Activated CD8-positive, alpha-beta memory T cell treated with anti-CD3 and anti-CD28 coated beads for 36 hours (primary cell): ENCODE measurements around the gene GAS2. TPM values are rescaled to one million over a fixed set of nuclear protein-coding genes. Genes with fewer than 3 reads are reported as not detected.

ENCODE experiments used
- CTCF ChIA-PET: fragments of 350-600 bp; sonication (Branson Sonifier 250); formaldehyde crosslinking; loops from one replicate; lab custom pipeline; 2021; ENCODE audit warnings: antibody characterized with exemption; lab: Charles Lee
- POLR2A ChIA-PET: fragments of 350-600 bp; sonication (Branson Sonifier 250); formaldehyde crosslinking; loops from one replicate; lab custom pipeline; 2021; ENCODE audit warnings: antibody characterized with exemption; lab: Charles Lee
- total RNA-seq, 2 experiments: library from RNA; stranded (reverse); gene quantifications; one replicate each; pipeline ENCODE4 v1.2.3, GENCODE V29; 2021

GAS2 gene
- total RNA-seq, 2 experiments from 2014 or later: 1.9 to 2.2 TPM

- POLR2A ChIA-PET: no interaction called here
- CTCF ChIA-PET: no interaction called here
These were observed 44.8 kb downstream of the GAS2 start for GRCh38 chr11:22711071-22711770.

GRCh38 chr11:22711880-22712279, 45.5 kb downstream of the GAS2 start:
- ChIA-PET POLR2A (no interaction called here), CTCF (no interaction called here)

DNA sequence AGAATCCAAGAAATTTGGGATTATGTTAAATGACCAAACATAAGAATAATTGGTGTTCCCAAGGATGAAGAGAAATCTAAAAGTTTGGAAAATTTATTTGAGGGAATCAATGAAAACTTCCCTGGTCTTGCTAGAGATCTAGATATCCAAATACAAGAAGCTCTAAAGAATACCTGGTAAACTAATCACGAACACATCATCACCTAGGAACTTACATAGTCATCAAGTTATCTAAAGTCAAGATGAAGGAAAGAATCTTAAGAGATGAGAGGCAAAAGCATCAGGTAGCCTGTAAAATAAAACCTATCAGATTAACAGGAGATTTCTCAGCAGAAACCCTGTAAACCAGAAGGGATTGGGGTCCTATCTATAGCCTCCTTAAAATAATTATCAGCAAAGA, 46.9 kb downstream of the GAS2 start:
- ChIA-PET CTCF (no interaction called here), POLR2A (no interaction called here)

DNA sequence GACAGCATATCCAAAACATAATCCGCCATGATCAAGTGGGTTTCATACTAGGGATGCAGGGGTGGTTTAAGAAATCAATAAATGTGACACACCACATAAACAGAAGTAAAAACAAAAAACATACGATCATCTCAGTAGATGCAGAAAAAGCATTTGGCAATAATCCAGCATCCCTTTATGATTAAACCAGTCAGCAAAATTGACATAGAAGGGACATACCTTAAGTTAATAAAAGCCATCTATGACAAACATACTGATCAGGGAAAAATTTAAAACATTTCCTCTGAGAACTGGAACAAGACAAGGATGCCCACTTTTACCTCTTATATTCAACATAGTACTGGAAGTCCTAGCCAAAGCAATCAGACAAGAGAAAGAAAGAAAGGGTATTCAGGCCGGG, 49.6 kb downstream of the GAS2 start:
- ChIA-PET CTCF (interaction anchor here (0.7 kb wide), 1 partner anchor 323 kb away, joined by 3 read pairs; no protein-coding TSS in a partner anchor), POLR2A (no interaction called here)

- ChIA-PET POLR2A (no interaction called here), CTCF (no interaction called here)
These were observed 54.0 kb downstream of the GAS2 start for GRCh38 chr11:22720457-22720856.

DNA sequence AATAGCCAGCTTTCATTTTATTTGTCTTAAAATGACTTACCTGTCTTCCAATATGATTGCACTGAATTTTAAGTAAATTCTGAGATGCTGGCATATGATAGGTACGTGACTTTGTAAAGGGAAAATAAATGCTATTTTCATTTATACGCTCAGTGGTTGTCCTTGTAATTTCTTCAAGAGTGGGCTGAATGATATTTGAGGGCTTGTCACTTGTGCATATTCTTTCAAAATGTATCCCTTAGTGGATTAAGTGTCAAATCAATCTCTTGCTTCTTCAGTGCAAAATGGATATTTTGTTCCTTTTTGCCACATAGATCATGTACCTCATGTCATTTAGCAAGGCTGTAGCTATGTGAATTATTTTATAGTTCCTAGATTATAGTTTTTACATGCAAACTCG, 56.9 kb downstream of the GAS2 start:
- CTCF ChIA-PET: no interaction called here
- POLR2A ChIA-PET: no interaction called here

GRCh38 chr11:22725079-22725478, 58.7 kb downstream of the GAS2 start:
- CTCF ChIA-PET: no interaction called here
- POLR2A ChIA-PET: no interaction called here

DNA sequence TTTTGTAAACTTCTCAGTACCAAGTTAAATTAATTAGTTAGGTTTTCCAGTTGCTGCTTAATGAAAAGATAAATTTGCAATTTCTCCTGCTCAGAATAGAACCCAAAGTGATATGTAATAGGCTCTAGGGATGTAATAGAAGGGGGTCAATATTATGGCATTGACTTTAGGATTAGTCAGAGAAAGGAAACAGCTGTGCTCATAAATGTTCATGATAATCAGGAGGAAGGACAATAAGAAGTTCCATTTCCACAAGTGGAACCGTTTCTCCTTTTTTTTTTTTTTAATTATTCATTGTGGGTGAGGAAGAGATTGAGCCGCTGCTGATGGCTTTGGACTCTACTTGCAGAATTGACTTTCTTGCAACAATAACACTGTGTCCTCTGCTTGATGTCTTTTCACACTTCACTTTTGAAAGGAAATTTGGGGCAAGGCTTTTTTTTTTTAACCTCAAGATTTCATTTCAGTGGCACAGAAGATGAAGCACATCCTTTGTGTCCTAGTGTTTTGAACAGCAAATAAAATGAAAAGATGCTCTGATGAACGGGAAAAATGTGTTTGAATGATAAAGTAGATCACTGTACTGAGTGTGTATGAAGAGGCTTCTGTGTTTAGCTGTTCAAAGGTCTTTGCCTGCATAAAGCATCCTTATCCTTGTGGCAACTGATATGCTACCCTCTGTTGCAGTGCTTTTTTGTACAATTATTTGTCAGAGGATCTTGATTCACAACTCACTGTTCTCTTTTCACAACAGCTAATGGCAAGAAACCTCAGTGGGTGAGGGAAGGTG, 62.4 kb downstream of the GAS2 start:
- ChIA-PET CTCF (interaction anchor here (0.7 kb wide), 1 partner anchor 37 kb away, joined by 3 read pairs; no protein-coding TSS in a partner anchor), POLR2A (no interaction called here)

- ChIA-PET CTCF (no interaction called here), POLR2A (no interaction called here)
These were observed 63.9 kb downstream of the GAS2 start for GRCh38 chr11:22730319-22730718.

- POLR2A ChIA-PET: no interaction called here
These were observed 66.2 kb downstream of the GAS2 start for GRCh38 chr11:22732588-22732987.

GRCh38 chr11:22733475-22734248, 67.3 kb downstream of the GAS2 start:
- POLR2A ChIA-PET: no interaction called here
- CTCF ChIA-PET: no interaction called here

More at GRCh38 chr11:22732588-22732987, 66.2 kb downstream of the GAS2 start:
- CTCF ChIA-PET: no interaction called here

DNA sequence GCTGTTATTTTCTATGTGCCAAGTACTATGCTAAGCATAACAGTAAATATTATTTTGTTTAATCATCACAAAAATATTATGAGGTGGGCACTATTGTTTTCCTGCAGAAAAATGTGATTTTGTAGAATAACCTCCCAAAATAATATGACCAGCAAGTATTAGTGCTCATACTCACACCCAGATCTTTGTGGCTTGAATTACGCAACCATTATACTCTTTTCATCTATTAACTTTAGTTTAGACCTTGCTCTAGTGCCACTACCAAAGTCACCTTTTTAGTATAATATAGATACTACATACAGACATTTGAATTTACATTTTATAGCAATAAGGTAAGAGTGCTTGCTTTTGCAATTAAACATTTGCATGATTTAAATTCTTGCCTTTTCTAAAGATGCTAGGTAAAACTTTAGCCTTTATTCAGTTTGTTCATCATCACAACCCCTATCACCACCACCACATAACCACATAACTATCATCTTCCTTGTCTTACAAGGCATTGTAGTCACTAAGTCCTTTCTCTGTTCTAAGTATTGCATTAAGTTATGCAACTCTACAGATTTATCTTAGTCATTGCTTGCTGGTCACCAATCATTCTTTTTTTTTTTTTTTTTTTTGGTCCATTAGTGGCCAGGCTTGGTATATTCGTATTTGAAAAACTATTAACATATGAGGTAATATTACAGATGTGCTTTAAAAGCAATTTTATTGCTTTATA, 68.4 kb downstream of the GAS2 start:
- ChIA-PET CTCF (no interaction called here), POLR2A (no interaction called here)

DNA sequence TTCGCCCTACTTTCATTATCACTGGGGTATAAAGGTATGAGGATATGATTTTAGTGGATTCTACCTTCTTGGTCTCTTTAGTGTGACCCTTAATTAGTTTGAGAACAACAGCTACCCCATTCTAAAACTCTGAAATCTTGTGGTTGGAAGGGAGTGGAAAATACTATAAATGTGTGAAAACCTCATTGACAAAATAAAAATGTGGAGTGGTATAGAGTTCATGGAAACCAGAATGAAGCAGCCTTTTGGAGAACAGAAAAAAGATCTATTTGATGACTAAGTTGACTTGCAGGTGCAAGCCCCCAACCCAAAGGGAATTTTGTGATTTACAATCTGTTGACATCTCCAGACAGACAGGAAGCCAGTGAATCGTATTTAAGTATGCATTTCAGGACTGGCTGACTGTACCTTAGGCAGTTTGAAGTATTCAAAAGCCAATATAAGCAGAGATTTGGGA, 75.8 kb downstream of the GAS2 start:
- ChIA-PET CTCF (no interaction called here), POLR2A (no interaction called here)

DNA sequence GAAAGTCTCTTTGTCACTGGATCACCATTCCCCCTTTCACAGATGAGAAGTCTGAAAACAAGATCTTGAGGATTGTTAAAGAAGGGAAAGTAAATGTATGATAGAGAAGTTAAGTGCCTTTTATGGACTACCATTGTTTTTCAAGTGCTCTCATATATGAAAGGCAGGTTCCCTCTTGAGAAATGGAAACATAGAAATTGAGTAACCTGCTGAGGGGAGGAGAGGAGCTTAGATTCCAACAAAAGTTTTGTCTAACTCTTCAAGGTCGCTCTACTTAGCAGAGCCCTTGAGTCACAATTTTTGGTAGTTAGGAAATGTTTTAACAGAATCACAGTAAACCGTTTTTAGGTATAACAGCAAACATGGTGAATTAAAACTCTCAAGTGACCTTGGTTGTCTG, 83.1 kb downstream of the GAS2 start:
- POLR2A ChIA-PET: no interaction called here
- CTCF ChIA-PET: no interaction called here

DNA sequence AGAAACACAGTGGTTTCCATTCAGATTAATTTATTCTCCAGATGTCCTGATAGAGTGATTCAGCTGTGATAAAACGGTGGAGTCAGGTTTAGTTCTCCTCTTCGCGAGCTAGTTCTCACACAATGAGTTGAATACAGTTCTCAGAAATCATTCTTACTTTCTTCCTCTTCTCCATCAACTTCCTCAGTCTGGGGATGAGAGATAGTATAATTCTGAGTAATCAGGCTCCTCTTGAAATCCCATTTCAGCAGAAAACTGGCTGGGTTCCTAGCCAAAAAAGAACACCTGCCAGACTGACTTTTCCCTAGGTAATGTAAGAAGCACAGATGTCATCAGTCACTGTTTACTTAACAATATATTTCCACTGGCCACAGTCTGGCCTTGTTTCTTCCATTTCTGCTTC, 86.5 kb downstream of the GAS2 start:
- POLR2A ChIA-PET: no interaction called here
- CTCF ChIA-PET: no interaction called here

GRCh38 chr11:22753416-22753815, 87.0 kb downstream of the GAS2 start:
- POLR2A ChIA-PET: no interaction called here
- CTCF ChIA-PET: no interaction called here

- ChIA-PET POLR2A (no interaction called here), CTCF (no interaction called here)
These were observed 94.7 kb downstream of the GAS2 start for GRCh38 chr11:22761066-22761465.

DNA sequence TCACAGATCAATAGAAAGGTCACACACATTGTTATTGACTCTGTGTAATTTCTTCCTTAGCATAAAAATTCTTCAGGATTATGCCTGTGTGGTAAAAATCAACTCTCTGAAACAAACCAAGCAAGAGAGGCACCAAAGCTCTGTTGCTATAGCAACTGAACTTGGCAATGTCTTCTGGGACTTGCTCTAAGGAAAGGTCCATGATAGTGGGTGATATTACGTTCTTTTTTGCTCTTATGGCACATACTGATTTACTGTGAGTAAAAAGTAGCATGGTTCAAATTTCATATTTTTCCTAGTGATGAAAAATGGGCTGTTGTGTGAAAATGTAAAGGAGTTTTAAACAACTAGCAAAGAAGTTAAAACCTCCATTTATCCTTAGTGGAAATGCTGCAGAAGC, 96.8 kb downstream of the GAS2 start:
- CTCF ChIA-PET: no interaction called here
- POLR2A ChIA-PET: no interaction called here

GRCh38 chr11:22764735-22765134, 98.3 kb downstream of the GAS2 start:
- ChIA-PET CTCF (no interaction called here), POLR2A (no interaction called here)

DNA sequence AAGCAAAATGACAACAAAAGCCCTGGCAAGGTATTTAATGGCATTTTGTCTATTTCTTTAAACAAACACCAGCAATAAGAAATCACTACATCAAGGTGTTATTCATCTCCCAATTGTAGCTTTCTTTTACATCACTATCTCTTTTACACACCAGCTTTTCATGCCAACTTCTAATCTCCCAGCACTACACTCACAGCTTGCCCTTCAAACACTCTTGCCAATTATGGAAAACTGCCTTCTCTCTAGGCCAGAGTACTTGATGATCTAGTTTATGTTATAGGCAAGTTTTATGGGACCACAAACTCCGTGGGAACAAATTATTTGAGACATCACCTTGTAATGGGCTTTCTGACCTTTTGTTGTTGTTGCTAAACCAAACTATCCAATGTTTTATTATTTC, 101.9 kb downstream of the GAS2 start:
- CTCF ChIA-PET: no interaction called here
- POLR2A ChIA-PET: no interaction called here
